Activated CD4-positive, alpha-beta T cell treated with anti-CD3 and anti-CD28 coated beads, Interleukin-2, Interleukin-4, amounts not matched to agents 100 ng/mL and 50 ng/mL, durations not matched to agents 16 hours and 8 hours (primary cell): ENCODE measurements around the gene DSG1.
"Not testable (repeated sequence)": the region's sequence is repeated elsewhere in the genome, so short reads cannot be mapped to it uniquely, and the experiment has no call there.

Experiments used
- DNase-seq: peaks from one replicate; pipeline ENCODE4 v3.0.0-alpha.2; 2020; ENCODE audit warnings: low spot score

The DSG1 gene

GRCh38 chr18:31353336-31353735, 35.4 kb downstream of the DSG1 start:
- not testable (repeated sequence) for DNase-seq

DNA sequence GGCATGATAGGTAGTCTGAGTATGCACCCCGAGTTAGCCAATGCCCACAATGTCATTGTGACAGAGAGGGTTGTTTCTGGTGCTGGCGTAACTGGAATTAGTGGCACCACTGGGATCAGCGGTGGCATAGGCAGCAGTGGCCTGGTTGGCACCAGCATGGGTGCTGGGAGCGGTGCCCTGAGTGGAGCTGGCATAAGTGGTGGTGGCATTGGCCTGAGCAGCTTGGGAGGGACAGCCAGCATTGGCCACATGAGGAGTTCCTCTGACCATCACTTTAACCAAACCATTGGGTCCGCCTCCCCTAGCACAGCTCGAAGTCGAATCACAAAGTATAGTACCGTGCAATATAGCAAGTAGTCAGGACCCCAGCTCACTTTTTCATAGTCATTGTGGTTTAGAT, 37.0 kb downstream of the DSG1 start:
- no peak for DNase-seq

- DNase-seq = no peak
Measured at GRCh38 chr18:31356025-31356424, 38.1 kb downstream of the DSG1 start.

- DNase-seq = no peak
Measured at GRCh38 chr18:31364190-31364589, 46.2 kb downstream of the DSG1 start.

- no peak for DNase-seq
Measured at GRCh38 chr18:31369478-31369877, 51.5 kb downstream of the DSG1 start.

DNA sequence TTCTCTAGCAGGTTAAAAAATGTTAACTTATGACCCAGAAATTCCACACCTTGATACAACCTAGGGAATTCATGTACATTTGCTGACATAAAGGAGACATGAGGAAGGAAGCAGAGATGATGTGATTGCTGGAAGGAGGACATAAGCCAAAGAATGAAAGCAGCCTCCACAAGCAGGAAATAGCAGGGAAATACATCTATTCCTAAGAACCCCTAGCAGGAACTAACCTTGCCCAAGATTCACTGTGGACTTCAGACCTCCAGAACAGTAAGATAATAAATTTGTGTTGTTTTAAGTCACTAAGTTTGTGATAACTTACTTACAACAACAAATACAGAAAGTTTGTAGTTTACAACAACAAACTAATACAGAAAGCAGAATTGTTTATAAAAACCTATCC, 54.0 kb downstream of the DSG1 start:
- no peak for DNase-seq

DNA sequence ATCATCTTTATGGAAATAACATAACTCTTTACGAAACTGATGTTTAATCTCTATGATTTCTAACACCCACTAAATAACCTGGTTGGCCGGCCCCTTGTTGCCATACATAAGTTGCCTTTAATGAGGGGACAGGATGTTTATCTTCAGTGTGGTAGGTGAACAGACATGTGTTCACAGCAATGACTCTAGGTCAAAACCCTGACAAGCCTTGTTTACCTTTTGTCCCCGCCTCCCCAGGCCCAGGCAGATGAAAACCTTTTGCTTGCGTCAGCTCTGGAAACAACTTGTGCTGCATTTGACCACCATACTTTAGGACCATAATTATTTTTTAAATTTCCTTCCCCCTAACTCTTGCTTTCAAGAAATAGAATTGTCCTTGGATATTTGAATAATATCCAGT, 55.7 kb downstream of the DSG1 start:
- no peak for DNase-seq

GRCh38 chr18:31376477-31376876, 58.5 kb downstream of the DSG1 start, which contains the start of gene DSG4:
DSG4 (plus strand) TSS chr18:31376777; CDS start chr18:31376912, 135 bp downstream.
- DNase-seq = no peak

DNA sequence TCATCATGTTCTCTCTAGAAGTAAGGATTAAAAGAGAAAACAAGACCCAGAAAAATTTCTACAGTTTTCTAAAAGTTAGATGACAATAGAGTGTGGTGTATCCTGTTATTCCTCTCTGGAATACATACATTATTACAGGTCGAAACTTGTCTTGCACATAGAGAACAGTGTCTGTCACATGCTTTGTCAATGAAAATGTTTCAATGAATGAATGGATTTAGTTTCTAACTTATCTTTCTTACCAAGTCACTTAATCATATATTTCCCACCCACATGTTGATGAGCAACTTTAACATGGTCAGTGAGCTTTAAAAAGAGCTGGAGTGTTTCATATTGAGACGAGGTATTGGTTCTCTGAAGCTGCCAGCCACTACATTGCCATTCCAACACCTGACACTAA, 63.0 kb downstream of the DSG1 start:
- no peak for DNase-seq

- no peak for DNase-seq
Measured at GRCh38 chr18:31382107-31382506, 64.1 kb downstream of the DSG1 start.

- no peak for DNase-seq
Measured at GRCh38 chr18:31386741-31387140, 68.8 kb downstream of the DSG1 start.

GRCh38 chr18:31393286-31393685, 75.3 kb downstream of the DSG1 start:
- DNase-seq = no peak

GRCh38 chr18:31396796-31397612, 79.0 kb downstream of the DSG1 start:
- no peak for DNase-seq

DNA sequence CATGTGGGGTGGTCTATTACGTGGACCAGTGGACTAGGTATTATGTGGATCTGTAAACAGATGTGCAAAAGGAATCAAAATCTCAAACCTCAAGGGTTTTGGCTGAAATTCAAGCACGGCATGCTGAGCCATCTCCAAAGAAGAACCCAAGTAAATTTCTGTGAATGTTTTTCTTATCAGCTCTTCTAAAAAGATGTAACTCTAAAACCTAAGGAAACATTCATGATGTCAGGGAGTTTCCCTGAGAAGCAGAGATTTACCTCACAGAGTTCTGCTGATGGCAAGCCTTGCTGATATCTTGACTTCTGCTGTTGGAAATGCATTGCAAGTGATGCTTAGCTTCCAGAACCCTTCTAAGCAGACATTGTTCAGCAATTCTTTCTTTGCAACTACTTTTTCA, 80.2 kb downstream of the DSG1 start:
- no peak for DNase-seq

- DNase-seq = no peak
Measured at GRCh38 chr18:31399306-31400032, 81.5 kb downstream of the DSG1 start.

DNA sequence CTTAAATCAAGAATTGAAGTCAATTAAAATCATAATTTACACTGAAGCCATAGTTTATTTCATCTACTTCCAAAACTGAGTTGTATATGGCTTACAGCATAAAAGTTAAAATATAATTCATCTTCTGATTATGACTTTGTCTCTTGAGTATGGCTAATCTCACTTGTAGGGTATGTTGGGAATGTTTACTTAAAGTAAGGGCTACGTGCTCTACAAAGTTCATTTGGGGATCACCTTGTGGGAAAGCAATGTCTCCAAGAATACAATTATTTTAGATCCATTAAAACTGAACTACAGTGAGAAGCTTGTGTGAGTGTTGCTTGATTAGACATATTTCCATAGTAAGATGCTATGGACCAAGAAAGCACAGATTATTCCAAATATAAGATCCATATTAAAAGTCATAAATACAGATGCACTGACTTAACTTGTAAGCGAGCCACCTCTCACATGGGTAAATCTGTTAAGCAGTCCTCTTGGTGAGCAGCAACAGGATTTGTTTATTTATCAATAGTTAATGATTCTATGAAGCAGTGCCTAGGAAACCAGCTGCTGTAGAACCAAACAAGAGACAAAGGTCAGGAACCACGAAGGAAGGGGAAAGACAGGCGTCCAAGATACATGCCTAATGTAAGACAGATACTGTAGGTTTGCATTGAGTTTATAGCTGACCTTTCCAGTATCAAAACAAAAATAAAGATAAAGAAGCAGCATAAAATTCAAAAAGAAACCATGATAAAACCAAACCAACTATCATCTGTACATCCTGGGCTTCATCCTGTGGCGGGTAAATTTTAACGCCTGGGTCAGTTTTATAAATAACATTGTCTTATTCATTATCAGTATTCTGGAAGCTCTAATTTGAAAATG, 83.4 kb downstream of the DSG1 start:
- DNase-seq = no peak

DNA sequence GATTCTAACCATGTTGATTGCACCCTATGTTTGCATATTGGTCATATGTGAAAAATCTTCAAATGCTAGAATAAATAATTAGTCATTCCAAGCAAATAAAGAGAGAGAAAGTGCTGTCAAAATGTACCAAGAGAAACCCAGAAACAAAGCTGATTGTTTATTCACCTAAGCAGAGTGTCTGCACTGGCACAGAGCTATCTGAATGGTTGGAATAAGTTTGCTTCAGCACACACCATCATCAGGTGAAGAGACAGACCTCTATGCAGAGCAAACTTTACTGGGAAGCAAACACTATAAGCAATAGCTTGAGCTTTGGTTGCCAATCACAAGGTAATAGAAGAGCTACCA, 84.0 kb downstream of the DSG1 start:
- DNase-seq = no peak

- DNase-seq = no peak
Measured at GRCh38 chr18:31403409-31403808, 85.4 kb downstream of the DSG1 start.
